GM12878 (cell line): ENCODE data around the gene MAPK1. TPM values are rescaled to one million over a fixed set of nuclear protein-coding genes. Genes with fewer than 3 reads are reported as not detected.

Experiments
- ATAC-seq: fragments of 200-7000 bp; cut with Tn5 transposase; 3 replicates; pipeline ENCODE4 v1.9.1; 2020; ENCODE audit warnings: mild to moderate bottlenecking, moderate library complexity
- BruUV-seq: library from RNA; stranded (reverse); fragments of 400-500 nt; replicated peaks from 2 replicates; lab custom pipeline; 2021; lab: Mats Ljungman, UMichigan
- CTCF ChIA-PET: fragments of 300-600 bp; sonication (Branson Sonifier 250); formaldehyde crosslinking; extraction: SDS; loops from one replicate; lab custom pipeline; 2021; ENCODE audit warnings: inconsistent platforms; lab: Yijun Ruan, JAX
- POLR2A ChIA-PET: fragments of 350-600 bp; formaldehyde crosslinking; extraction: SDS; loops from one replicate; lab custom pipeline; 2021; ENCODE audit warnings: inconsistent platforms; lab: Charles Lee
- RAD21 ChIA-PET: fragments of 300-600 bp; sonication (Branson Sonifier 250); formaldehyde crosslinking; loops from one replicate; lab custom pipeline; 2023; ENCODE audit warnings: antibody characterized with exemption; ENCODE audit not compliant: unreplicated experiment; lab: Charles Lee
- SMC1A ChIA-PET: fragments of 300-600 bp; sonication (Branson Sonifier 250); formaldehyde crosslinking; loops from one replicate; lab custom pipeline; 2023; ENCODE audit not compliant: unreplicated experiment, uncharacterized antibody; lab: Charles Lee
- DNase-seq: peaks from one replicate; pipeline ENCODE4 v3.0.0-alpha.2; 2011; ENCODE audit warnings: low read depth, low spot score
- FAIRE-seq: peaks from 3 replicates; lab custom pipeline; 2011; peaks lifted over from hg19 to GRCh38; lab: Jason Lieb, UNC
- H2AFZ ChIP-seq: 2 replicates; pipeline ENCODE4 v1.6.0; 2011; ENCODE audit warnings: low read depth, low read length, control low read depth; ENCODE audit not compliant: control insufficient read depth
- H3K27ac ChIP-seq: 2 replicates; pipeline ENCODE4 v1.5.1; 2011; ENCODE audit warnings: control low read depth; ENCODE audit not compliant: control insufficient read depth, insufficient read depth
- H3K27me3 ChIP-seq, 2 experiments: replicated peaks in 1 of 2; 2 replicates each; pipeline versions ENCODE4 v1.6.0 to v1.6.1; 2011; ENCODE audit warnings: low read length in 1 of 2; ENCODE audit not compliant: control insufficient read depth in 2 of 2, insufficient read depth in 2 of 2
- H3K36me3 ChIP-seq, 2 experiments: 2 replicates each; pipeline ENCODE4 v1.5.1; 2011; ENCODE audit warnings: low read length in 1 of 2; ENCODE audit not compliant: control insufficient read depth in 2 of 2, insufficient read depth in 2 of 2
- H3K4me1 ChIP-seq: 2 replicates; pipeline ENCODE4 v1.6.1; 2011; ENCODE audit warnings: mild to moderate bottlenecking, low read length, moderate library complexity, mixed read lengths; ENCODE audit not compliant: control insufficient read depth, insufficient read depth
- H3K4me2 ChIP-seq: 2 replicates; pipeline ENCODE4 v1.6.0; 2011; ENCODE audit warnings: control low read depth; ENCODE audit not compliant: control insufficient read depth, insufficient read depth
- H3K4me3 ChIP-seq: fragments of 200-600 bp; sonication (generic); 2 replicates; pipeline ENCODE4 v1.5.1; 2016
- H3K79me2 ChIP-seq: 2 replicates; pipeline ENCODE4 v1.6.0; 2011; ENCODE audit warnings: low read length; ENCODE audit not compliant: control insufficient read depth, insufficient read depth
- H3K9ac ChIP-seq: 2 replicates; pipeline ENCODE4 v1.8.0; 2011; ENCODE audit warnings: low read length, control low read depth, mixed read lengths; ENCODE audit not compliant: control insufficient read depth, insufficient read depth
- H3K9me3 ChIP-seq: replicated peaks from 3 replicates; pipeline ENCODE4 v1.5.1; 2011; ENCODE audit warnings: mild to moderate bottlenecking, low read length; ENCODE audit not compliant: control insufficient read depth, insufficient read depth
- H4K20me1 ChIP-seq: 2 replicates; pipeline ENCODE4 v1.6.0; 2011; ENCODE audit not compliant: control insufficient read depth, insufficient read depth
- BMI1 ChIP-seq: fragments of 450-650 bp; IDR thresholded peaks from 2 replicates; pipeline ENCODE4 v1.6.1; 2016; ENCODE audit warnings: mild to moderate bottlenecking, moderate library complexity, borderline replicate concordance
- IKZF1 ChIP-seq: fragments of 450-650 bp; conservative IDR thresholded peaks from 2 replicates; pipeline ENCODE4 v1.6.1; 2017; ENCODE audit warnings: antibody characterized with exemption, mild to moderate bottlenecking
- NRF1 ChIP-seq: conservative IDR thresholded peaks from 2 replicates; pipeline ENCODE4 v1.6.1; 2011; ENCODE audit warnings: mild to moderate bottlenecking, low read depth, low read length, improper control_type of control experiment
- RBBP5 ChIP-seq: fragments of 200-600 bp; sonication (generic); conservative IDR thresholded peaks from 2 replicates; pipeline ENCODE4 v1.6.1; 2016
- SIX5 ChIP-seq: IDR thresholded peaks from 2 replicates; pipeline ENCODE4 v1.6.1; 2011; ENCODE audit warnings: mild to moderate bottlenecking, low read depth, low read length, moderate library complexity; ENCODE audit not compliant: severe bottlenecking
- SPI1 ChIP-seq: IDR thresholded peaks from 2 replicates; pipeline ENCODE4 v1.6.1; 2011; ENCODE audit warnings: low read depth, mild to moderate bottlenecking, low read length, moderate library complexity, borderline replicate concordance; ENCODE audit not compliant: insufficient read depth
- TCF3 ChIP-seq: IDR thresholded peaks from 2 replicates; pipeline ENCODE4 v1.6.1; 2012; ENCODE audit warnings: low read depth, mild to moderate bottlenecking, low read length, borderline replicate concordance; ENCODE audit not compliant: insufficient read depth
- YBX1 ChIP-seq: fragments of 450-650 bp; IDR thresholded peaks from 2 replicates; pipeline ENCODE4 v1.6.1; 2016; ENCODE audit warnings: antibody characterized with exemption
- WGBS: methylation state at CpG from one replicate; pipeline ENCODE4 v1.1.6; 2016; ENCODE audit warnings: low lambda C conversion rate; ENCODE audit not compliant: insufficient replicate concordance, insufficient coverage; ENCODE audit errors: missing lambda C conversion rate; 5-methylcytosine and 5-hydroxymethylcytosine counted together
- in situ Hi-C: fragments of 300-500 bp; cut with MboI; formaldehyde crosslinking; loops from 9 replicates; pipeline ENCODE4 v1.14.3; 2018; ENCODE audit warnings: mixed read lengths
- intact Hi-C: fragments of 100-400 bp; cut with micrococcal nuclease; formaldehyde crosslinking; loops from one replicate; pipeline ENCODE4 v1.14.2; 2022; ENCODE audit not compliant: unreplicated experiment
- polyA plus RNA-seq, 11 experiments: library from polyadenylated mRNA; depleted of rRNA in 4 of 11; unstranded in 6 of 11; stranded (reverse) in 5 of 11; fragments of >200 nt; fragmentation: Nextera tagmentation in 4 of 11; fragmentation: Illumina TruSeq in 1 of 11; extraction: Ambion mirVana in 4 of 11; extraction: Trizol in 1 of 11; gene quantifications; 1 replicate in 1 of 11; 2 replicates in 10 of 11; pipeline versions ENCODE4 v1.2.1 to v1.2.3, GENCODE V29; 2011 to 2016; ENCODE audit warnings: inconsistent platforms in 2 of 11, missing spikeins in 2 of 11, low read depth in 1 of 11
- total RNA-seq, 4 experiments: library from RNA; depleted of rRNA in 3 of 4; stranded (reverse); fragments of >200 nt in 3 of 4; fragmentation: Illumina TruSeq in 1 of 4; extraction: Trizol in 1 of 4; gene quantifications; 2 replicates each; pipeline versions ENCODE4 v1.2.1 to v1.2.3, GENCODE V29; 2013 to 2021
- TF ChIP-seq, protein P1 (sequence below): IDR thresholded peaks from 2 replicates; pipeline ENCODE4 v1.6.1; 2012; ENCODE audit warnings: low read length, inconsistent platforms
- TF ChIP-seq, protein P2 (sequence below): IDR thresholded peaks from 2 replicates; pipeline ENCODE4 v1.6.1; 2011; ENCODE audit warnings: borderline replicate concordance, low read depth, mild to moderate bottlenecking, moderate library complexity, mixed read lengths, low read length; ENCODE audit not compliant: insufficient read depth; ENCODE audit errors: extremely low read length

The MAPK1 gene
- total and polyA plus RNA-seq, 10 of the 15 experiments (the other 5 are each of a cell fraction or from before 2014, with no cell fraction given) = 7.0 to 123 (median 58.4) TPM

DNA sequence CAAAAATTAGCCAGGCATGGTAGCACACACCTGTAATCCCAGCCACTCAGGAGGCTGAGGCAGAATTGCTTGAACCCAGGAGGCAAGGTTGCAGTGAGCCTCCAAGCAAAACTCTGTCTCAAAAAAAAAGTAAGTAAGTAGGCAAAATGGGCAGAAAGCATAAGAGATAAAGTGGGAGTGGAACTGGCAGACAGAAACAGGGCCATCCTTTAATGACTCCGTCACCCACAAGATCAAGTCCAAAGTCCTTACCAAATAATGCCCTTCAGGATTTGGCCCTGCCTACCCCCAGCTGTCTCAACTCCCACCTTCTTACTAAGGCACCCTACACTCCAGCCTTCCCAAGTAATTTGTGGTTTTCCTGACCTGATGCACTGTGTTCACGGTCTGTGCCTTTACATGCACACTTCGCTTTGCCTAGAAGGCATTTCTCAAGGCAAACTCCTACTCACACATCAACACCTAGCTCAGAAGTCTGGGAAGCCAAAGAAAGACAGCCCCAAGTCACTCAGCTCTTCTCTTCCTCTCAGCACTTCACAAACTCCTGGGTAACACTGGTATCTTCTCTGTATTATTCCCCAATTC is 6.1 kb downstream of the MAPK1 start:
- TF ChIP-seq YBX1 = no peak
- TF ChIP-seq IKZF1 = 0 out of 2 replicates have a peak, but pooled peaks have one; percentile 24
- no peak for TF ChIP-seq TCF3
- SMC1A ChIA-PET = interaction anchor here (0.8 to 1.8 kb wide), 8 partner anchors 10 to 128 kb away, joined by 3 to 5 read pairs (median 4); no protein-coding TSS in a partner anchor
- no peak for FAIRE-seq
- CTCF ChIA-PET = interaction anchor here (0.6 to 1.6 kb wide), 3 partner anchors 91 to 111 kb away, joined by 3 to 5 read pairs (median 3); no protein-coding TSS in a partner anchor
- DNase-seq = no peak
- H3K9ac ChIP-seq = no peak overlapping the region
- H3K4me1 ChIP-seq = peaks cover 25% of the 10 kb centered on the region
- RAD21 ChIA-PET = interaction anchor here (0.7 kb wide), 1 partner anchor 98 kb away, joined by 3 read pairs; no protein-coding TSS in a partner anchor
- no peak for ATAC-seq
- BruUV-seq = no TSS peak
- H2AFZ ChIP-seq = no peak overlapping the region
- no peak overlapping the region for H3K4me3 ChIP-seq
- H3K4me2 ChIP-seq = no peak overlapping the region; the same call in none of the 2 replicates
- H3K27me3 ChIP-seq = no peaks in the 10 kb centered on the region
- H3K27ac ChIP-seq = no peak overlapping the region
- peaks cover 86% of the 10 kb centered on the region for H3K79me2 ChIP-seq
- 98% methylated on average over 3 of the region's 3 CpGs for WGBS
- intact Hi-C loops (loop anchor here (5.0 kb wide), 1 partner anchor 99 kb away; no protein-coding TSS in a partner anchor), in situ Hi-C loops (no loop called here)
- no peaks in the 10 kb centered on the region; a peak in 1 of 4 replicates for H3K36me3 ChIP-seq
- H4K20me1 ChIP-seq = peaks cover 12% of the 10 kb centered on the region
- POLR2A ChIA-PET = interaction anchor here (0.8 kb wide), 1 partner anchor 39 kb away, joined by 3 read pairs; no protein-coding TSS in a partner anchor
- H3K9me3 ChIP-seq = no peaks in the 10 kb centered on the region

DNA sequence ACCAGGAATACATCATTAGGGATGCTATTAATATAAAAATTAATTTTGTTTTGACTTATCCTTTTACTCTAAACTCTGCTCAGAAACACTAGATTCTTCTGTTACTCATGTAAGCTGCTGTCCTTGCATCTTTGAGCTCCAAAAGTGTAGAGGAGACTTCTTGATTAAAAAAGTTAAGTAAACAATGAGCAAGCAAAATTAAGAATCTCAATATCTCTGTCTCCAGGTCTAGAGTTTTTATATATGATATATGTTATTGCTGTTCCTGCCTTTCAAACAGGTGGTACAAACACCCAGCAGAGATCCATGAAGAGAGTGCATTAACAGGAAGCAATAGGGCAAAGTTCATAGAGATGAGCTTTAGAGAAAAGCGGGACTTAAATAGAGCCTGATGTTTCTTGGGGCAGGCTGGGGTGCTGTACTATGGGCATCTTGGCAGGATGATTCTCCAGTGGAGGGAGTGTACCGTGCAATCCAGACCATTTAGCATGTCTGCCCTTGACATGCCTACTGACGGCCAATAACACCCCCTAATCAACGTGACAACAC is 6.9 kb downstream of the MAPK1 start:
- WGBS = 99% methylated on average over 4 of the region's 4 CpGs
- intact Hi-C loops (loop anchor here (5.0 kb wide), 1 partner anchor 98 kb away; no protein-coding TSS in a partner anchor), in situ Hi-C loops (no loop called here)
- no peak for ATAC-seq
- SMC1A ChIA-PET = interaction anchor here (0.8 to 1.8 kb wide), 7 partner anchors 20 to 127 kb away, joined by 3 to 7 read pairs (median 4); no protein-coding TSS in a partner anchor
- peaks cover 25% of the 10 kb centered on the region for H3K4me1 ChIP-seq
- H3K9ac ChIP-seq = no peak overlapping the region
- POLR2A ChIA-PET = interaction anchor here (0.6 to 1.5 kb wide), 4 partner anchors 20 to 93 kb away, joined by 3 to 6 read pairs (median 4); no protein-coding TSS in a partner anchor
- H2AFZ ChIP-seq = no peak overlapping the region
- H3K27ac ChIP-seq = no peak overlapping the region; the same call in 1 of the 2 replicates
- CTCF ChIA-PET = interaction anchor here (0.7 to 1.6 kb wide), 3 partner anchors 89 to 99 kb away, joined by 4 to 5 read pairs (median 4); no protein-coding TSS in a partner anchor
- RAD21 ChIA-PET = interaction anchor here (1.0 kb wide), 1 partner anchor 250 kb away, joined by 3 read pairs; no protein-coding TSS in a partner anchor
- FAIRE-seq = no peak
- no peaks in the 10 kb centered on the region for H3K27me3 ChIP-seq
- no peak overlapping the region; the same call in 1 of the 2 replicates for H3K4me2 ChIP-seq
- no peaks in the 10 kb centered on the region; a peak in 1 of 4 replicates for H3K36me3 ChIP-seq
- H3K4me3 ChIP-seq = no peak overlapping the region
- no TSS peak for BruUV-seq
- DNase-seq = no peak
- peaks cover 86% of the 10 kb centered on the region for H3K79me2 ChIP-seq
- no peaks in the 10 kb centered on the region for H3K9me3 ChIP-seq
- H4K20me1 ChIP-seq = peaks cover 16% of the 10 kb centered on the region
- TF ChIP-seq BMI1 = no peak
- TF ChIP-seq SIX5 = no peak
- no peak for TF ChIP-seq NRF1
- TF ChIP-seq, protein P1, sequence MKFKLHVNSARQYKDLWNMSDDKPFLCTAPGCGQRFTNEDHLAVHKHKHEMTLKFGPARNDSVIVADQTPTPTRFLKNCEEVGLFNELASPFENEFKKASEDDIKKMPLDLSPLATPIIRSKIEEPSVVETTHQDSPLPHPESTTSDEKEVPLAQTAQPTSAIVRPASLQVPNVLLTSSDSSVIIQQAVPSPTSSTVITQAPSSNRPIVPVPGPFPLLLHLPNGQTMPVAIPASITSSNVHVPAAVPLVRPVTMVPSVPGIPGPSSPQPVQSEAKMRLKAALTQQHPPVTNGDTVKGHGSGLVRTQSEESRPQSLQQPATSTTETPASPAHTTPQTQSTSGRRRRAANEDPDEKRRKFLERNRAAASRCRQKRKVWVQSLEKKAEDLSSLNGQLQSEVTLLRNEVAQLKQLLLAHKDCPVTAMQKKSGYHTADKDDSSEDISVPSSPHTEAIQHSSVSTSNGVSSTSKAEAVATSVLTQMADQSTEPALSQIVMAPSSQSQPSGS = no peak
- TF ChIP-seq, protein P2, sequence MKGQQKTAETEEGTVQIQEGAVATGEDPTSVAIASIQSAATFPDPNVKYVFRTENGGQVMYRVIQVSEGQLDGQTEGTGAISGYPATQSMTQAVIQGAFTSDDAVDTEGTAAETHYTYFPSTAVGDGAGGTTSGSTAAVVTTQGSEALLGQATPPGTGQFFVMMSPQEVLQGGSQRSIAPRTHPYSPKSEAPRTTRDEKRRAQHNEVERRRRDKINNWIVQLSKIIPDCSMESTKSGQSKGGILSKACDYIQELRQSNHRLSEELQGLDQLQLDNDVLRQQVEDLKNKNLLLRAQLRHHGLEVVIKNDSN = no peak
- no peak for TF ChIP-seq SPI1
- no peak for TF ChIP-seq RBBP5
